GM18909 (cell line): ENCODE measurements around the gene SLC35E1.

Source experiments
- ATAC-seq: cut with Tn5 transposase; IDR thresholded peaks from one replicate; pipeline ENCODE4 v1.9.1; 2021; ENCODE audit warnings: mild to moderate bottlenecking; ENCODE audit not compliant: unreplicated experiment, poor library complexity

SLC35E1 gene

GRCh38 chr19:16572332-16573211 is at the start of gene SLC35E1:
Gene SLC35E1 (minus strand): TSS chr19:16572415. CDS start chr19:16572364, 51 bp downstream.
- peak; percentile 83 for ATAC-seq

GRCh38 chr19:16621165-16621800 is 49.1 kb upstream of the SLC35E1 start:
- no peak for ATAC-seq

- ATAC-seq = no peak
Measured at GRCh38 chr19:16620584-16620983, 48.4 kb upstream of the SLC35E1 start.

- ATAC-seq = no peak
Measured at GRCh38 chr19:16620018-16620417, 47.8 kb upstream of the SLC35E1 start.

GRCh38 chr19:16619457-16619856 is 47.2 kb upstream of the SLC35E1 start:
- ATAC-seq = no peak

GRCh38 chr19:16618248-16618647 is 46.0 kb upstream of the SLC35E1 start:
- no peak for ATAC-seq

- no peak for ATAC-seq
Measured at GRCh38 chr19:16615808-16616207, 43.6 kb upstream of the SLC35E1 start.

- no peak for ATAC-seq
Measured at GRCh38 chr19:16614941-16615340, 42.7 kb upstream of the SLC35E1 start.

- no peak for ATAC-seq
Measured at GRCh38 chr19:16613841-16614240, 41.6 kb upstream of the SLC35E1 start.

GRCh38 chr19:16612636-16613035 is 40.4 kb upstream of the SLC35E1 start:
- no peak for ATAC-seq

- ATAC-seq = no peak
Measured at GRCh38 chr19:16611121-16611520, 38.9 kb upstream of the SLC35E1 start.

- ATAC-seq = no peak
Measured at GRCh38 chr19:16609511-16610200, 37.4 kb upstream of the SLC35E1 start.

GRCh38 chr19:16608290-16608739 is 36.1 kb upstream of the SLC35E1 start:
- no peak for ATAC-seq

- ATAC-seq = no peak
Measured at GRCh38 chr19:16607819-16608218, 35.6 kb upstream of the SLC35E1 start.

GRCh38 chr19:16605553-16605994 is 33.4 kb upstream of the SLC35E1 start:
- no peak for ATAC-seq

- ATAC-seq = no peak
Measured at GRCh38 chr19:16605115-16605514, 32.9 kb upstream of the SLC35E1 start.

- ATAC-seq = no peak
Measured at GRCh38 chr19:16604615-16605014, 32.4 kb upstream of the SLC35E1 start.

- no peak for ATAC-seq
Measured at GRCh38 chr19:16603090-16603489, 30.9 kb upstream of the SLC35E1 start.

GRCh38 chr19:16601378-16602052 is 29.3 kb upstream of the SLC35E1 start:
- no peak for ATAC-seq

GRCh38 chr19:16600824-16601223 is 28.6 kb upstream of the SLC35E1 start:
- no peak for ATAC-seq
